GM12878 (cell line): ENCODE measurements around the gene FNDC11. TPM values are rescaled to one million over a fixed set of nuclear protein-coding genes. Genes with fewer than 3 reads are reported as not detected.

ENCODE experiments used
- ATAC-seq: fragments of 200-7000 bp; cut with Tn5 transposase; 3 replicates; pipeline ENCODE4 v1.9.1; 2020; ENCODE audit warnings: mild to moderate bottlenecking, moderate library complexity
- BruUV-seq: library from RNA; stranded (reverse); fragments of 400-500 nt; replicated peaks from 2 replicates; lab custom pipeline; 2021; lab: Mats Ljungman, UMichigan
- CTCF ChIA-PET: fragments of 300-600 bp; sonication (Branson Sonifier 250); formaldehyde crosslinking; extraction: SDS; loops from one replicate; lab custom pipeline; 2021; ENCODE audit warnings: inconsistent platforms; lab: Yijun Ruan, JAX
- POLR2A ChIA-PET: fragments of 350-600 bp; formaldehyde crosslinking; extraction: SDS; loops from one replicate; lab custom pipeline; 2021; ENCODE audit warnings: inconsistent platforms; lab: Charles Lee
- RAD21 ChIA-PET: fragments of 300-600 bp; sonication (Branson Sonifier 250); formaldehyde crosslinking; loops from one replicate; lab custom pipeline; 2023; ENCODE audit warnings: antibody characterized with exemption; ENCODE audit not compliant: unreplicated experiment; lab: Charles Lee
- SMC1A ChIA-PET: fragments of 300-600 bp; sonication (Branson Sonifier 250); formaldehyde crosslinking; loops from one replicate; lab custom pipeline; 2023; ENCODE audit not compliant: unreplicated experiment, uncharacterized antibody; lab: Charles Lee
- DNase-seq: peaks from one replicate; pipeline ENCODE4 v3.0.0-alpha.2; 2011; ENCODE audit warnings: low read depth, low spot score
- FAIRE-seq: peaks from 3 replicates; lab custom pipeline; 2011; peaks lifted over from hg19 to GRCh38; lab: Jason Lieb, UNC
- H2AFZ ChIP-seq: 2 replicates; pipeline ENCODE4 v1.6.0; 2011; ENCODE audit warnings: low read depth, low read length, control low read depth; ENCODE audit not compliant: control insufficient read depth
- H3K27ac ChIP-seq: 2 replicates; pipeline ENCODE4 v1.5.1; 2011; ENCODE audit warnings: control low read depth; ENCODE audit not compliant: control insufficient read depth, insufficient read depth
- H3K27me3 ChIP-seq, 2 experiments: replicated peaks in 1 of 2; 2 replicates each; pipeline versions ENCODE4 v1.6.0 to v1.6.1; 2011; ENCODE audit warnings: low read length in 1 of 2; ENCODE audit not compliant: control insufficient read depth in 2 of 2, insufficient read depth in 2 of 2
- H3K36me3 ChIP-seq, 2 experiments: 2 replicates each; pipeline ENCODE4 v1.5.1; 2011; ENCODE audit warnings: low read length in 1 of 2; ENCODE audit not compliant: control insufficient read depth in 2 of 2, insufficient read depth in 2 of 2
- H3K4me1 ChIP-seq: 2 replicates; pipeline ENCODE4 v1.6.1; 2011; ENCODE audit warnings: mild to moderate bottlenecking, low read length, moderate library complexity, mixed read lengths; ENCODE audit not compliant: control insufficient read depth, insufficient read depth
- H3K4me2 ChIP-seq: 2 replicates; pipeline ENCODE4 v1.6.0; 2011; ENCODE audit warnings: control low read depth; ENCODE audit not compliant: control insufficient read depth, insufficient read depth
- H3K4me3 ChIP-seq: fragments of 200-600 bp; sonication (generic); 2 replicates; pipeline ENCODE4 v1.5.1; 2016
- H3K79me2 ChIP-seq: 2 replicates; pipeline ENCODE4 v1.6.0; 2011; ENCODE audit warnings: low read length; ENCODE audit not compliant: control insufficient read depth, insufficient read depth
- H3K9ac ChIP-seq: 2 replicates; pipeline ENCODE4 v1.8.0; 2011; ENCODE audit warnings: low read length, control low read depth, mixed read lengths; ENCODE audit not compliant: control insufficient read depth, insufficient read depth
- H3K9me3 ChIP-seq: replicated peaks from 3 replicates; pipeline ENCODE4 v1.5.1; 2011; ENCODE audit warnings: mild to moderate bottlenecking, low read length; ENCODE audit not compliant: control insufficient read depth, insufficient read depth
- H4K20me1 ChIP-seq: 2 replicates; pipeline ENCODE4 v1.6.0; 2011; ENCODE audit not compliant: control insufficient read depth, insufficient read depth
- BHLHE40 ChIP-seq, 2 experiments: fragments of 450-650 bp in 1 of 2; IDR thresholded peaks; 2 replicates each; pipeline ENCODE4 v1.6.1; 2011 to 2017; ENCODE audit warnings: low read depth in 2 of 2, borderline replicate concordance in 1 of 2, improper control_type of control experiment in 1 of 2, low read length in 1 of 2, mild to moderate bottlenecking in 1 of 2
- CBFB ChIP-seq: IDR thresholded peaks from 2 replicates; pipeline ENCODE4 v1.6.1; 2016; ENCODE audit warnings: antibody characterized with exemption, low read depth
- CEBPZ ChIP-seq: fragments of 150-350 bp; IDR thresholded peaks from 2 replicates; pipeline ENCODE4 v1.6.1; 2016; ENCODE audit warnings: low read depth, low read length
- FOS ChIP-seq: IDR thresholded peaks from 3 replicates; pipeline ENCODE4 v1.6.1; 2011; ENCODE audit warnings: borderline replicate concordance; ENCODE audit not compliant: insufficient read length; ENCODE audit errors: extremely low read depth
- HDAC6 ChIP-seq: fragments of 200-600 bp; sonication (generic); IDR thresholded peaks from one replicate; pipeline ENCODE4 v1.8.0; 2017; ENCODE audit warnings: antibody characterized with exemption; ENCODE audit not compliant: unreplicated experiment
- IRF3 ChIP-seq: fragments of 450-650 bp; IDR thresholded peaks from 2 replicates; pipeline ENCODE4 v1.6.1; 2014; ENCODE audit warnings: mild to moderate bottlenecking
- LARP7 ChIP-seq: fragments of 450-650 bp; IDR thresholded peaks from 2 replicates; pipeline ENCODE4 v1.6.1; 2017; ENCODE audit warnings: mild to moderate bottlenecking
- RB1 ChIP-seq: fragments of 450-650 bp; formaldehyde crosslinking; IDR thresholded peaks from 2 replicates; pipeline ENCODE4 v1.6.1; 2017; ENCODE audit warnings: mild to moderate bottlenecking, borderline replicate concordance
- WGBS: methylation state at CpG from one replicate; pipeline ENCODE4 v1.1.6; 2016; ENCODE audit warnings: low lambda C conversion rate; ENCODE audit not compliant: insufficient replicate concordance, insufficient coverage; ENCODE audit errors: missing lambda C conversion rate; 5-methylcytosine and 5-hydroxymethylcytosine counted together
- in situ Hi-C: fragments of 300-500 bp; cut with MboI; formaldehyde crosslinking; loops from 9 replicates; pipeline ENCODE4 v1.14.3; 2018; ENCODE audit warnings: mixed read lengths
- intact Hi-C: fragments of 100-400 bp; cut with micrococcal nuclease; formaldehyde crosslinking; loops from one replicate; pipeline ENCODE4 v1.14.2; 2022; ENCODE audit not compliant: unreplicated experiment
- polyA plus RNA-seq, 11 experiments: library from polyadenylated mRNA; depleted of rRNA in 4 of 11; unstranded in 6 of 11; stranded (reverse) in 5 of 11; fragments of >200 nt; fragmentation: Nextera tagmentation in 4 of 11; fragmentation: Illumina TruSeq in 1 of 11; extraction: Ambion mirVana in 4 of 11; extraction: Trizol in 1 of 11; gene quantifications; 1 replicate in 1 of 11; 2 replicates in 10 of 11; pipeline versions ENCODE4 v1.2.1 to v1.2.3, GENCODE V29; 2011 to 2016; ENCODE audit warnings: inconsistent platforms in 2 of 11, missing spikeins in 2 of 11, low read depth in 1 of 11
- total RNA-seq, 4 experiments: library from RNA; depleted of rRNA in 3 of 4; stranded (reverse); fragments of >200 nt in 3 of 4; fragmentation: Illumina TruSeq in 1 of 4; extraction: Trizol in 1 of 4; gene quantifications; 2 replicates each; pipeline versions ENCODE4 v1.2.1 to v1.2.3, GENCODE V29; 2013 to 2021
- TF ChIP-seq, protein P1 (sequence below): fragments of 450-650 bp; IDR thresholded peaks from 2 replicates; pipeline ENCODE4 v1.6.1; 2017; ENCODE audit warnings: borderline replicate concordance

Gene FNDC11
- total and polyA plus RNA-seq, 10 of the 15 experiments (the other 5 are each of a cell fraction or from before 2014, with no cell fraction given): 0.09 to 0.72 (median 0.34) TPM; not detected in 2

GRCh38 chr20:63529861-63530787 lies 23.8 kb upstream of the FNDC11 start:
- Histone ChIP-seq H3K27ac (no peak overlapping the region), H3K9ac (no peak overlapping the region), H3K36me3 (no peaks in the 10 kb centered on the region), H4K20me1 (no peaks in the 10 kb centered on the region), H3K27me3 (no peaks in the 10 kb centered on the region; a peak in 1 of 4 replicates), H3K9me3 (no peaks in the 10 kb centered on the region), H3K4me2 (no peak overlapping the region), H3K4me1 (peaks cover 10% of the 10 kb centered on the region), H2AFZ (no peak overlapping the region), H3K79me2 (no peaks in the 10 kb centered on the region), H3K4me3 (no peak overlapping the region)
- RAD21 ChIA-PET: no interaction called here
- TF ChIP-seq BHLHE40 (IDR thresholded peaks at IDR 0.05; ENCODE audit: borderline replicate concordance in 1 of 2, low read depth in 2 of 2, low read length in 1 of 2): no peak
- no peak for TF ChIP-seq RB1
- TF ChIP-seq LARP7: no peak
- in situ Hi-C loops (no loop called here), intact Hi-C loops (no loop called here)
- no peak for DNase-seq
- no TSS peak for BruUV-seq
- CTCF ChIA-PET: no interaction called here
- POLR2A ChIA-PET: interaction anchor here (0.8 to 1.5 kb wide), 2 partner anchors 10 to 94 kb away, joined by 3 to 8 read pairs; partner anchors contain the start of gene PPDPF
- SMC1A ChIA-PET: interaction anchor here (0.8 kb wide), 1 partner anchor 7 kb away, joined by 4 read pairs; the partner anchor contains the start of gene PTK6
- no peak for ATAC-seq
- no peak for FAIRE-seq
- WGBS: 74% methylated on average over 39 of the region's 39 CpGs

- Histone ChIP-seq H3K9me3 (no peaks in the 10 kb centered on the region), H3K27me3 (no peaks in the 10 kb centered on the region; a peak in 1 of 4 replicates), H3K27ac (no peak overlapping the region), H3K79me2 (no peaks in the 10 kb centered on the region), H2AFZ (no peak overlapping the region), H3K9ac (no peak overlapping the region), H4K20me1 (no peaks in the 10 kb centered on the region), H3K4me1 (peaks cover 10% of the 10 kb centered on the region), H3K4me2 (no peak overlapping the region), H3K36me3 (no peaks in the 10 kb centered on the region), H3K4me3 (no peak overlapping the region)
- DNase-seq (no peak), ATAC-seq (no peak), FAIRE-seq (no peak)
- ChIA-PET POLR2A (interaction anchor here (0.8 kb wide), 1 partner anchor 94 kb away, joined by 3 read pairs; no protein-coding TSS in a partner anchor), SMC1A (no interaction called here), CTCF (no interaction called here), RAD21 (interaction anchor here (0.7 kb wide), 1 partner anchor 91 kb away, joined by 3 read pairs; no protein-coding TSS in a partner anchor)
- intact Hi-C loops (no loop called here), in situ Hi-C loops (no loop called here)
- WGBS: 61% methylated on average over 14 of the region's 14 CpGs
- BruUV-seq: no TSS peak
- TF ChIP-seq, protein P1, sequence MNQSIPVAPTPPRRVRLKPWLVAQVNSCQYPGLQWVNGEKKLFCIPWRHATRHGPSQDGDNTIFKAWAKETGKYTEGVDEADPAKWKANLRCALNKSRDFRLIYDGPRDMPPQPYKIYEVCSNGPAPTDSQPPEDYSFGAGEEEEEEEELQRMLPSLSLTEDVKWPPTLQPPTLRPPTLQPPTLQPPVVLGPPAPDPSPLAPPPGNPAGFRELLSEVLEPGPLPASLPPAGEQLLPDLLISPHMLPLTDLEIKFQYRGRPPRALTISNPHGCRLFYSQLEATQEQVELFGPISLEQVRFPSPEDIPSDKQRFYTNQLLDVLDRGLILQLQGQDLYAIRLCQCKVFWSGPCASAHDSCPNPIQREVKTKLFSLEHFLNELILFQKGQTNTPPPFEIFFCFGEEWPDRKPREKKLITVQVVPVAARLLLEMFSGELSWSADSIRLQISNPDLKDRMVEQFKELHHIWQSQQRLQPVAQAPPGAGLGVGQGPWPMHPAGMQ: no peak
- no peak for TF ChIP-seq FOS
- TF ChIP-seq HDAC6: no peak
- no peak for TF ChIP-seq CBFB
- no peak for TF ChIP-seq CEBPZ
- TF ChIP-seq IRF3: no peak
Observed at GRCh38 chr20:63530788-63531160, 23.2 kb upstream of the FNDC11 start.
